ENCODE results near the gene STK32B.

DNA sequence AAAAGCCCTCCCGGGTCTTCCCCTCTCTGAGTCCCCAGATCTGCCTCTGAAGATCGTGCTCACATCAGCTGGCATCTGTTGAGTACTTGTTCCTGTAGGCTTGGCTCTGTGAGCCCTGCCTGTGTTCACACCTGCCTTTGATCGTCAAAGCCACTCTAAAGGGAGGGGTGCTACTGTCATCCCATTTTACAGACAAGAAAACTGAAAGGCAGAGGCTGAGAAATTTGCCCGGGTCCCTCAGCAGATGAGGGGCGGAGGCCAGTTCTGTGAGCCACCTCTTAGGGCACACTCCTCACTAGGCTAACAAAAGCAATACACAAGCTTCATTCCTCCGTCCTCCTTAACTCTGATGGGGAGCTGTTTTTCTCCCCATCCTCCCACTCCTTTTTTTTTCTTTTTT lies 32.7 kb upstream of the STK32B start:
- TF ChIP-seq, protein P1, sequence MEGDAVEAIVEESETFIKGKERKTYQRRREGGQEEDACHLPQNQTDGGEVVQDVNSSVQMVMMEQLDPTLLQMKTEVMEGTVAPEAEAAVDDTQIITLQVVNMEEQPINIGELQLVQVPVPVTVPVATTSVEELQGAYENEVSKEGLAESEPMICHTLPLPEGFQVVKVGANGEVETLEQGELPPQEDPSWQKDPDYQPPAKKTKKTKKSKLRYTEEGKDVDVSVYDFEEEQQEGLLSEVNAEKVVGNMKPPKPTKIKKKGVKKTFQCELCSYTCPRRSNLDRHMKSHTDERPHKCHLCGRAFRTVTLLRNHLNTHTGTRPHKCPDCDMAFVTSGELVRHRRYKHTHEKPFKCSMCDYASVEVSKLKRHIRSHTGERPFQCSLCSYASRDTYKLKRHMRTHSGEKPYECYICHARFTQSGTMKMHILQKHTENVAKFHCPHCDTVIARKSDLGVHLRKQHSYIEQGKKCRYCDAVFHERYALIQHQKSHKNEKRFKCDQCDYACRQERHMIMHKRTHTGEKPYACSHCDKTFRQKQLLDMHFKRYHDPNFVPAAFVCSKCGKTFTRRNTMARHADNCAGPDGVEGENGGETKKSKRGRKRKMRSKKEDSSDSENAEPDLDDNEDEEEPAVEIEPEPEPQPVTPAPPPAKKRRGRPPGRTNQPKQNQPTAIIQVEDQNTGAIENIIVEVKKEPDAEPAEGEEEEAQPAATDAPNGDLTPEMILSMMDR (IDR thresholded peaks at IDR 0.05 in 8 of 11, conservative IDR thresholded peaks at IDR 0.05 in 3 of 11): no peak
- TF ChIP-seq POLR2A (IDR thresholded peaks at IDR 0.05) (no peak), POLR2AphosphoS5 (IDR thresholded peaks at IDR 0.05) (no peak)

Data from spleen (tissue), 7 donors.